ENCODE data around the gene CCDC12.

Gene CCDC12

GRCh38 chr3:46890132-46890531, 86.4 kb downstream of the CCDC12 start:
- DNase-seq (ENCODE audit: low spot score), result no peak

GRCh38 chr3:46889381-46890110, 87.0 kb downstream of the CCDC12 start:
- DNase-seq (ENCODE audit: low spot score), result no peak

GRCh38 chr3:46888705-46889104, 87.8 kb downstream of the CCDC12 start:
- DNase-seq (ENCODE audit: low spot score), result no peak

GRCh38 chr3:46887980-46888494, 88.5 kb downstream of the CCDC12 start:
- no peak for DNase-seq (ENCODE audit: low spot score)

- no peak for DNase-seq (ENCODE audit: low spot score)
Measured at GRCh38 chr3:46885612-46886011, 90.9 kb downstream of the CCDC12 start.

- DNase-seq (ENCODE audit: low spot score), result no peak
Measured at GRCh38 chr3:46884929-46885328, 91.6 kb downstream of the CCDC12 start.

- DNase-seq (ENCODE audit: low spot score), result no peak
Measured at GRCh38 chr3:46884427-46884826, 92.1 kb downstream of the CCDC12 start.

- DNase-seq (ENCODE audit: low spot score), result no peak
Measured at GRCh38 chr3:46883830-46884185, 92.7 kb downstream of the CCDC12 start.

GRCh38 chr3:46883054-46883829, 93.3 kb downstream of the CCDC12 start:
- peak; percentile 76 for DNase-seq (ENCODE audit: low spot score)

- peak; percentile 50 for DNase-seq (ENCODE audit: low spot score)
Measured at GRCh38 chr3:46882377-46883053, 94.0 kb downstream of the CCDC12 start.

- DNase-seq (ENCODE audit: low spot score), result peak; percentile 48
Measured at GRCh38 chr3:46881596-46882376, 94.8 kb downstream of the CCDC12 start.

- DNase-seq (ENCODE audit: low spot score), result no peak
Measured at GRCh38 chr3:46880884-46881595, 95.5 kb downstream of the CCDC12 start.

GRCh38 chr3:46878781-46879436, 97.6 kb downstream of the CCDC12 start:
- no peak for DNase-seq (ENCODE audit: low spot score)

- DNase-seq (ENCODE audit: low spot score), result no peak
Measured at GRCh38 chr3:46877406-46878125, 99.0 kb downstream of the CCDC12 start, which contains the start of gene PTH1R. PTH1R (plus strand) TSS chr3:46877721; CDS start chr3:46883560, 5,839 bp downstream.

GRCh38 chr3:46876313-46877300, 99.9 kb downstream of the CCDC12 start:
- no peak for DNase-seq (ENCODE audit: low spot score)

GRCh38 chr3:46875560-46875959, 101.0 kb downstream of the CCDC12 start:
- DNase-seq (ENCODE audit: low spot score), result no peak

- DNase-seq (ENCODE audit: low spot score), result no peak
Measured at GRCh38 chr3:46874430-46874829, 102.1 kb downstream of the CCDC12 start.

- no peak for DNase-seq (ENCODE audit: low spot score)
Measured at GRCh38 chr3:46873521-46873920, 103.0 kb downstream of the CCDC12 start.

Data from AG20443 (cell line).